ENCODE results near the gene MYMX. TPM values are rescaled to one million over a fixed set of nuclear protein-coding genes. Genes with fewer than 3 reads are reported as not detected.

MYMX gene
- total RNA-seq, 4 donors from 2014 or later = not detected

DNA sequence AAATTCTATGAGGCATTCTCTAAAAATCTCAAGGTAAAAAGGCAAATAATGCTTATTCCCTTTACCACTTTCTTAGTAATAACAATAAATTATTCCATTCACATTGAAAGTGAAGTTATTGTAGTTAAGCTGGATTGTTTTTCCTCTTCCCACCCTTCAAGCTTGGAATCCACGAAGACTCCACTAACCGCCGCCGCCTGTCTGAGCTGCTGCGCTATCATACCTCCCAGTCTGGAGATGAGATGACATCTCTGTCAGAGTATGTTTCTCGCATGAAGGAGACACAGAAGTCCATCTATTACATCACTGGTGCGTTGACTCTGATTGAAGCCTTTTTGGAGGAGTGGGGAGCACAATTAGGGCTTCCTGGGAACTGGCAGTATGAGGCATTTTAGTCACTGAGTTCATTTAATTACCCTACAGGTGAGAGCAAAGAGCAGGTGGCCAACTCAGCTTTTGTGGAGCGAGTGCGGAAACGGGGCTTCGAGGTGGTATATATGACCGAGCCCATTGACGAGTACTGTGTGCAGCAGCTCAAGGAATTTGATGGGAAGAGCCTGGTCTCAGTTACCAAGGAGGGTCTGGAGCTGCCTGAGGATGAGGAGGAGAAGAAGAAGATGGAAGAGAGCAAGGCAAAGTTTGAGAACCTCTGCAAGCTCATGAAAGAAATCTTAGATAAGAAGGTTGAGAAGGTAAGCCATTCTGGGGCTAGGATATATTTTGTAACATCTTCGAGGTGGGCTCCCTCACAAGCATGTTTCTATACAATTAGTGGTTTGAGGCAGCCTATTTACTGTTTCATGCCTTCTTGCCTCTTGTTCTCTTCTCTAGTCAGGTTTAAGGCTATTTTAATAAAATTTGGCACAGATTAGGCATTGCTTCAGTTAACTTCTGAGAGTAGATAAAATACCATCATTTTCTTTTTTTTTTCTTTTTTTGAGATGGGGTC, 35.1 kb downstream of the MYMX start:
- TF ChIP-seq, protein P1, sequence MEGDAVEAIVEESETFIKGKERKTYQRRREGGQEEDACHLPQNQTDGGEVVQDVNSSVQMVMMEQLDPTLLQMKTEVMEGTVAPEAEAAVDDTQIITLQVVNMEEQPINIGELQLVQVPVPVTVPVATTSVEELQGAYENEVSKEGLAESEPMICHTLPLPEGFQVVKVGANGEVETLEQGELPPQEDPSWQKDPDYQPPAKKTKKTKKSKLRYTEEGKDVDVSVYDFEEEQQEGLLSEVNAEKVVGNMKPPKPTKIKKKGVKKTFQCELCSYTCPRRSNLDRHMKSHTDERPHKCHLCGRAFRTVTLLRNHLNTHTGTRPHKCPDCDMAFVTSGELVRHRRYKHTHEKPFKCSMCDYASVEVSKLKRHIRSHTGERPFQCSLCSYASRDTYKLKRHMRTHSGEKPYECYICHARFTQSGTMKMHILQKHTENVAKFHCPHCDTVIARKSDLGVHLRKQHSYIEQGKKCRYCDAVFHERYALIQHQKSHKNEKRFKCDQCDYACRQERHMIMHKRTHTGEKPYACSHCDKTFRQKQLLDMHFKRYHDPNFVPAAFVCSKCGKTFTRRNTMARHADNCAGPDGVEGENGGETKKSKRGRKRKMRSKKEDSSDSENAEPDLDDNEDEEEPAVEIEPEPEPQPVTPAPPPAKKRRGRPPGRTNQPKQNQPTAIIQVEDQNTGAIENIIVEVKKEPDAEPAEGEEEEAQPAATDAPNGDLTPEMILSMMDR (IDR thresholded peaks at IDR 0.05) = no peak
- no peak for TF ChIP-seq POLR2A (IDR thresholded peaks at IDR 0.05)
- Histone ChIP-seq H3K36me3 (peaks cover 41 to 75% (median 63%) of the 10 kb centered on the region in 3 donors), H3K27ac (no peak overlapping the region), H3K9me3 (no peaks in the 10 kb centered on the region), H3K4me1 (peaks cover 19 to 88% (median 35%) of the 10 kb centered on the region in 3 donors), H3K4me3 (no peak overlapping the region), H3K27me3 (no peaks in the 10 kb centered on the region)
- intact Hi-C loops (cut with DNase I) = loop anchor here (10.0 kb wide), 1 partner anchor 157 kb away; no protein-coding TSS in a partner anchor
- no peak for DNase-seq
- 84 to 88% methylated on average over 13 to 14 of the region's 14 CpGs for WGBS, 2 donors

DNA sequence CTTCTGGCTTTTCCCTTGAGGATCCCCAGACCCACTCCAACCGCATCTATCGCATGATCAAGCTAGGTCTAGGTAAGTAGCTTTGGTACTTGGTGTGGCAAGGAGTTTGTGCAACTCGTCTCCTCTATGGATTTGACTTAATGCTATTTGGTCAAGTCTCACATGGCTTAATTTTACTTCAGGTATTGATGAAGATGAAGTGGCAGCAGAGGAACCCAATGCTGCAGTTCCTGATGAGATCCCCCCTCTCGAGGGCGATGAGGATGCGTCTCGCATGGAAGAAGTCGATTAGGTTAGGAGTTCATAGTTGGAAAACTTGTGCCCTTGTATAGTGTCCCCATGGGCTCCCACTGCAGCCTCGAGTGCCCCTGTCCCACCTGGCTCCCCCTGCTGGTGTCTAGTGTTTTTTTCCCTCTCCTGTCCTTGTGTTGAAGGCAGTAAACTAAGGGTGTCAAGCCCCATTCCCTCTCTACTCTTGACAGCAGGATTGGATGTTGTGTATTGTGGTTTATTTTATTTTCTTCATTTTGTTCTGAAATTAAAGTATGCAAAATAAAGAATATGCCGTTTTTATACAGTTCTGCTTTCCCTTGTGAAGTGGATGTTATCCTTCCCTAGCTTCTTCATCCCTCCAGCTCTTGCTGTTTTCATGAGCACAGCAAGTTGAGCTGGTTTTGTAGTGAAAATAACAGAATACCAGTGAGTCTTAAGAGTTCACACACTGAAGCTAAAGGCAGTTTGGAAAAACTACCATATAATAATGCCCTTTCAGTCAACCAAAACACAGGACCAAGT, 36.8 kb downstream of the MYMX start:
- WGBS, 2 donors = 59 to 61% methylated on average over 9 to 10 of the region's 10 CpGs
- intact Hi-C loops (cut with DNase I) = loop anchor here (10.0 kb wide), 1 partner anchor 159 kb away; no protein-coding TSS in a partner anchor
- Histone ChIP-seq H3K27me3 (no peaks in the 10 kb centered on the region), H3K36me3 (peaks cover 41 to 75% (median 63%) of the 10 kb centered on the region in 3 donors), H3K27ac (no peak overlapping the region), H3K4me3 (no peak overlapping the region), H3K9me3 (no peaks in the 10 kb centered on the region), H3K4me1 (peaks cover 17 to 92% (median 36%) of the 10 kb centered on the region in 3 donors)
- TF ChIP-seq POLR2A (IDR thresholded peaks at IDR 0.05) = no peak
- TF ChIP-seq, protein P1 (IDR thresholded peaks at IDR 0.05) = peak in 5 of 6 experiments; percentile 33 to 52 (median 37)
- DNase-seq = no peak

DNA sequence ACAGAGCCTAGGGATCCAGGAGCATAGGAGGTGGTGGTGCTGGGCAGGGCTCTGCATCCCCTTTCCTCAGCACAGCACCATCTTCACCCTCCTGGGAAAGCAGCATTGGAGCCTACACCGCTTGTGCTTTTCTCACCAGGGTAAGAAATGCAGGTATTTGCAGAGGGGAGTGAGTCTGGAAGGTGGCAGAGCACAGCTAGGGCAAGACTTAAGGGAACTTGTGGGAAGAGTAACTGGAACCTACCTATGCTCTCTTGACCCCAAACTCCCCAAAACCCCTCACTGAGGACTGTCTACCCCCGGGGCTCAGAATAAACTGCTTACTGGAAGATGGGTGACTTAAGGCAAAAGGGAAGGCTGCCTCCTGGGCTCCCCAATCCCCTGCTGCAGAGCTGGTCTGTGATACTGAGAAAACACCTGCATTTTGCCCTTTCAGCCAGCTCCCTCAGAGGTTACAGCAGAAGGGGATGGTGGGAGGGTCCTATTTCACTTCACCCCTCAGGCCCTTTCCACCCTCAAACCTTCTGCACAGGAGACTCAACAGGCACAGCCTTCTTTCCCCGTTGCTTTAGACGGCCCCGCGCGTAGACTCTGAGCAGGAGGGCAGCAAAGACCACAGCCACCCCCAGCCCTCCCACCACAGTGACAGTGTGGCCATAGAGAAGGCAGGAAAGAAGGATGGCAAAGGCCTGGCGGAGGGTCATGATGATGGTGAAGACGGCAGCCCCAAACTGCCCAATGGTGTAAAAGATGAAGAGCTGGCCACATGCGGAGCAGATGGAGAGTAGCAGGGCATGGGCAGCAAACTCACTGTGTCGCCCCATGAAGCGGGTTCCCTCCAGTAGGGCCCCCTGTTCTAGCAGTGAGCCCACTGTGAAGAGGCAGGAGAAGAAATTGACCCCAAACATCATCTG, 37.7 kb downstream of the MYMX start:
- Histone ChIP-seq H3K4me3 (no peak overlapping the region), H3K36me3 (peaks cover 41 to 75% (median 58%) of the 10 kb centered on the region in 3 donors), H3K27me3 (no peaks in the 10 kb centered on the region), H3K9me3 (no peaks in the 10 kb centered on the region), H3K4me1 (peaks cover 14 to 83% (median 26%) of the 10 kb centered on the region in 3 donors), H3K27ac (no peak overlapping the region)
- 77 to 86% methylated on average over 6 to 7 of the region's 12 CpGs for WGBS, 2 donors
- no peak for DNase-seq
- TF ChIP-seq POLR2A (IDR thresholded peaks at IDR 0.05) = no peak
- TF ChIP-seq, protein P1 (IDR thresholded peaks at IDR 0.05) = no peak
- intact Hi-C loops (cut with DNase I) = loop anchor here (5.0 to 10.0 kb wide), 2 partner anchors 82 to 160 kb away; no protein-coding TSS in a partner anchor

DNA sequence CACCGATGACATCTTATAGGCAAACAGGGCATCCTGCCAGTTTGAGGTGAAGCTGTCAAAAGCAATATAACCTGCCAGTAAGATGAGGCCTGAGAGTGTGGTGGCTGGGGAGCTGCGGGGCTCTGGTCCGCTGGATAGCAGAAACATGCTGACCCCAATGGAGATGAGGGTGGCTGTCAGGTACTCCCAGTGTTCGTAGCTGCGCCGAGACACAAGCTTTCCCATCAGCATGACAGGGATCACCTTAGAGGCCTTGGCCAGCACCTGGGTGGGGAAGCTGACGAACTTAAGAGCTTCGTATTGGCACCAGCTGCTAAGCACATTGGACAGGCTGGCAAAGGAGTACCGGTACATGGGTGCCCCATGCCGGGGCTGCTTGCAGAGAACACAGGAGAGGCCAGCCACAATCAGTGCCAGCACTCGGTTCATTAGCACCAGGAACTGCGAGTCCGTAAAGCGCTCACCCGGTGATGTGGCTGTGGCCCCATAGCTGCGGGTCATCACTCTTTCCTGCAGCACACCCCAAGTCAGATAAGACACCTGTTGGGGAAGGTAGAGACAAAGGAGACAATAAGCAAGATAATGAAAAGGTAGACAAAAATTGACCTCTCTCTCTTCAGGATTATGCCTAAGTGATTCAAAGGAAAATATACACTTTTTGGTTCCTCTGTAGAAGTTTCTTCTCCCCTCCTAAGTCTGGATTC, 38.5 kb downstream of the MYMX start:
- Histone ChIP-seq H3K9me3 (no peaks in the 10 kb centered on the region), H3K4me3 (no peak overlapping the region), H3K27ac (no peak overlapping the region), H3K4me1 (peaks cover 14 to 75% (median 21%) of the 10 kb centered on the region in 3 donors), H3K36me3 (peaks cover 37 to 75% (median 54%) of the 10 kb centered on the region in 3 donors), H3K27me3 (no peaks in the 10 kb centered on the region)
- no peak for TF ChIP-seq POLR2A (IDR thresholded peaks at IDR 0.05)
- TF ChIP-seq, protein P1 (IDR thresholded peaks at IDR 0.05) = no peak
- 48 to 56% methylated on average over 8 to 16 of the region's 16 CpGs for WGBS, 2 donors
- intact Hi-C loops (cut with DNase I) = loop anchor here (5.0 to 10.0 kb wide), 2 partner anchors 83 to 160 kb away; no protein-coding TSS in a partner anchor
- DNase-seq = no peak

Measured in esophagus squamous epithelium (tissue), 5 donors.